Measurements from ENCODE around the gene KRTAP10-12.

Gene KRTAP10-12

DNA sequence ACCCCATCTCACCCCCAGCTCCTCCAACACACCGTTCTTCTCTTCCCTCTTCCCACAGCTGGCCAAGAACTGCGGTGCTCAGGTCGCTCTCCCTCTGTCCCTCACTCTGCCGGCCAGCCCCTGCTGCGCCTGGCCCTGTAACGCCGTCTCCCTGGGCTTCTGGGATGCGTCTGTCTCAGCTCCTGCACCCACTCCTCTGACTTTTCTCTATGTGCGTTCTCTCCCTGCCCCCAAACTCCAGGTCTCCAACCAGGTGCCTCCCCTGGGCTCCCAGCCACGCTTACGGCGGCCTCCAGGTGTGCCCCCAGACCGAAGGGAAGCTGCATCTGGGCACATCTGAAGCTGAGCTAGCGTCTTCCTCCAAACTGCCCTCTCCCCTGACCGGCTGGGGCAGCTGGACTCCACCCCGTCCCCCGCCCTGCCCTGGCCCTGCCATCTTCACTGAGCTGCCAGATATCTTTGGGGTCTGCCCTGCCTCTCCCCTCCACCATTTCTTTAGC is 2.6 kb downstream of the KRTAP10-12 start:
- no peak for DNase-seq

DNA sequence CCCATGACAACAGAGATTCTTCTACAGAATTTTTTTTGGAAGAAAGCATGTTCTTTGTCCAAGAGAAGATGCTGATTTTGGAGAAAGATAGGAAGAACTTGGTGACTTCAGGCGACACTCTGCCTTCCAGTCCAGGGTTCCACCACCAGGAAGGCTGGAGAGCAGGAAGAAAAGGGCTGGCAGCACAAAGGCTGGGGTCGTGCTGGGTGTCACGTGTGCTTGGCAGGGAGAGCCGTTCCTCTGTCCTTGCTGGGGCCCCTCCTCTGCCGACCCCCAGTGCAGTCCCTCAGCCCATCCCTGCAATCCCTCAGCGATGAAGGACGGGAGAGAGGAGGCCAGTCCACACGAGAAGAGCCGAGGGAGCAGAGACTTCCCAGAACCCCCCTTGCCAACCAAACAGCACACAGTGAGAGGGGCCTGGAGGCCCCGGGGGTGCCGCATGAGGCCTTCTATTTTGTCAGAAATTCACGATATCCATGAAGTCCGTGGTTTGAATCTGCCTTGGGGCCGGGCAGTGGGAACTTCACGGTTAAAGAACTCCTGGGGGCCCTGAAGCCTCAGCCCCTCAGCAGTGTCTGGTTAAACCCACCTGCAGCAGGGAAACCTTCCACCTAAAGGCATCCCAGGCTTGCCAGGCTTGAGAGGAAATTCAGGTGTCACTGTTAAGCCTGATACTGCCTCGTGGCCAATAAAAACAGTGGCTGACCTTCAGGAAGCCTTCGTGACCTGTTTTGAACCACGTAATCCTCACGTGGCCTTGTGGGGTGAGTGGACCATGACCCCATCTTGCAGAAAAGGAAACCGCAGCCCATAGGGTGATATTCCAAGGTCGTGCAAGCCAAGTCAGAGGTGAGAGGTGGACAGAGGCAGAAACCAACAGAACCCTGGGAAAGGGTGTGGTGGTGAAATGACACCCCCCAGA is 3.4 kb downstream of the KRTAP10-12 start:
- no peak for DNase-seq

GRCh38 chr21:44701023-44701400 is 4.0 kb downstream of the KRTAP10-12 start:
- DNase-seq = no peak

GRCh38 chr21:44701541-44701940 is 4.6 kb downstream of the KRTAP10-12 start:
- DNase-seq = no peak

DNA sequence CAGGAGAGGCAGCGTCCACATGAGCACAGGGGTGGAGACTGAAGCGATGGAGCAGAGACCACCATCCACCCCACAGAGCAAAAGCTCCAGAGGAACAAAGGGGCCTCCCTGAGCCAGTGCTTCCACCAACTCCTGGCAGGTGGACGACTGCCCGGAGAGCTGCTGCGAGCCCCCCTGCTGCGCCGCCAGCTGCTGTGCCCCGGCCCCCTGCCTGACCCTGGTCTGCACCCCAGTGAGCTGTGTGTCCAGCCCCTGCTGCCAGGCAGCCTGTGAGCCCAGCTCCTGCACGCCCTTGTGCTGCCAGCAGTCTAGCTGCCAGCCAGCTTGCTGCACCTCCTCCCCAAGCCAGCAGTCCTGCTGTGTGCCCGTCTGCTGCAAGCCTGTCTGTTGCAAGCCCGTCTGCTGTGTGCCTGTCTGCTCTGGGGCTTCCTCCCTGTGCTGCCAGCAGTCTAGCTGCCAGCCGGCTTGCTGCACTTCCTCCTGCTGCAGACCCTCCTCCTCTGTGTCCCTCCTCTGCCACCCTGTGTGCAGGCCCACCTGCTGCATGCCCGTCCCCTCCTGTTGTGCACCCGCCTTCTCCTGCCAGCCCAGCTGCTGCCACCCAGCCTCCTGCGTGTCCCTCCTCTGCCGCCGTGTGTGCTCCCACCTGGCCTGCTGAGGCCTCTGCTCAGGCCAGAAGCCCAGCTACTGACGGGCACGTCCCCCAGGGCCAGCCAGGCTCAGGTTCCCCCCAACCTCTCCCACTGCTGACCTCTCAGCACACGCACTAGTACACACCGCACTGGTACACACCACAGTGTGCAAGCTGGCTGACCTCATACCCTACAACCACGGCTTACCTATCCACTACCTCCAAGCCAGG is 5.4 kb downstream of the KRTAP10-12 start:
- DNase-seq = no peak

DNA sequence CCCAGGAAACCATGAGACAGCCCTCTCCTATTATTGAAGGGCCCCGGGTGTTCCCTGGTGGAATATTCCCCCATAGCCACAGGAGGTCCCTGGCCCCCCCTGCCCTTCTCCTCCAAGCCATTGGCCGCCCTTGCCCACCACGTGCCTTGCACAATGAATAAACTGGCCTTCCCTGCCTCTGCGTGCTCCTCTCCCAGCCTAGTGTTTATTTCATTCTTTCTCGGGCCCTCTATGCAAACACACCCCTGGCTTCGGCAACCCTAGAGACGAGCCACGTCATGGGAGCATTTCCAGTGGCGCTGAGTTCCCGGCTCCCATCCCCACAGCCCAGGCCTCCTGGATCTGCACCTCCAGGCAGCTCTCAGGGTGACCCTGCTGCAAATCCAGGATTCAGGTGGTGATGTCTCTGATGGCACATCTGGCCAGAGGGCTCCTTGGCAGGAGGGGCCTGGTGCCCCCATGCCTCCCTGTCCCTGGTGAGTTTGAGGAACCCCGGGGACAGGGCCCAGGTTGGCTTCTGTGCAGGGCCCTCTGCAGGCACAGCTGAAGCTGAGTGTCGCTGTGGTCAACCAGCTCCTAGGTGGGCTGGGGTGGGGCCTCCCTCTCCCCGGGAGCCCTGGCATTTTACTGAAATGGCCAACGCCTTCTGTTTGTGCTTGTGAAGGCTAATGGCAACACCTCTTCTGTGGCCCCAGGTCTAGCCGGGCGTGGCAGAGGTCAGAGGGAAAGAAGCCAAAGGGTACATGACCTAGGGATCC is 6.2 kb downstream of the KRTAP10-12 start:
- no peak for DNase-seq

- no peak for DNase-seq
Observed at GRCh38 chr21:44703731-44704635, 7.0 kb downstream of the KRTAP10-12 start.

DNA sequence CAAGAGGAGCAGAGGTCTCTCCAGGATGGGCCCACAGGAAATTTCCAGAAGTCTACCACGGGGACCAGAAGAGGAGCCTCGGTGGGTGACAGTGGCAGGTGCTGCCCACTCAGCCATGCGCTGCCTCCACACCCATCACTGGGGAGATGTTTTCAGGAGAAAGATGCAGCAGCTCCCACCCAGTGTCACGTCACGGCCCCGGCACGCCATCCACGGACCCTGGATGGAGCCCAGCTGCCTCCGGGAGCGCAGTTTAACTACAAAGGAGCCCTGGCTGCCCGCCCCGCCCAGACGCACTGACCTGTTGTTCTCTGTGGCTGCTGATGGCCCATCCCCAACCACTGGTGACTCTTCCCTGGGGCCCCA is 7.6 kb downstream of the KRTAP10-12 start:
- no peak for DNase-seq

DNA sequence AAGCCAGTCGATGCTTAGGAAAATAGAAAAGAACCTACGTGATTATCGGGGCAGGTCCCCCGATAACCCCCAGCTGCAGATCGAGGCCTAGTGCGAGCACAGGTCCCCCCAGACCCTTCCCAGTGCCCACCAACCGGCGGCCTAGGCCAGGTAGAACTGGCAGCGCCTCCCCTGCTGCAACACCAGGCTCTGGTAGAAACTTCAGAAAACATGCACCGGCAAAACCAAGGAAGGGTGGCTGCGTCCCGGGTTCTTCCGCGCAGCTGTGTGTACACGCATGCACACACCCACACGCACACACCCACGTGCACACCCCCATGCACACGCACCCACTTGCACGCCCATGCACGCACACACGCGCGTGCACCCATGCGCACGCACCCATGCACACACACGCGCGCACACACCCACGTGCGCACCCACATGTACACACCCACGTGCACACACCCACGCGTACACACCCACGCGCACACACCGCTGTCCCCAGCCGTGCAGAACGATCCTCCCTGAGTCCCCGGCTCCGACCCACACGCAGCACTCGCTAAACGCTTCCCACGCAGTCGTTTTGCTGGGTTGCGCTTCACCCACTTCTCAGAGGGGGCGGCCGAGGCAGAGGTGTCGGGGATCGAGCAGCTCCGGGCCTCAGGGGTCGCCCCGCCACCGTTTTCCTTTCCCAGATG is 9.2 kb downstream of the KRTAP10-12 start:
- DNase-seq = no peak

- no peak for DNase-seq
Observed at GRCh38 chr21:44706706-44707581, 10.0 kb downstream of the KRTAP10-12 start.

GRCh38 chr21:44708213-44708865 is 11.4 kb downstream of the KRTAP10-12 start:
- DNase-seq = no peak

DNA sequence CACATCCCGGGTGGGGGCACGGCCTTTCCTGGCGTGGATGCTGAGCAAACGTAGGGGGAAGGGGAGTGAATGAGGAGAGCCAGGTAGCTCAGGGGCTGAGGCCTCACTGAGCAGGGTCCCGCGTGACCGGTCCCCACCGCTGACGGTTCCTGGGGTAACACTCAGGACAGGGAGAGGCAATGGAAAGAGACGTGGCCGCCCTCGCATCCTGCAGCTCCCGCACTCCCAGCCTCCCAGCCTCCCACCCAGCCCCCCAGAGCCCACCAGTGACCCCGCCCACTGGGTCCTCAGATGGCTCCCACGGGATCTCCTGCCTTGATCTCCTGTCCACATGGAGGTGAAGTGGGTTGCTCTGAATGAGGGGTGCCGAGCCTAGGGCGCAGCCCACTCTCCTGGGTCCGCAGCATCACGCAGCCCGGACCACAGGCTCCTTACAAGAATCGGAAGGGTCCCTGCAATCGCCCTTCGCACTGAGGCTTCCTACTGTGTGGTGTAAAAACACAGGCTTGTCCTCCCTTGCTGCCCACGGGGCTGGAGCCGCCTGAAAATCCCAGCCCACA is 12.0 kb downstream of the KRTAP10-12 start:
- peak; percentile 41 for DNase-seq

DNA sequence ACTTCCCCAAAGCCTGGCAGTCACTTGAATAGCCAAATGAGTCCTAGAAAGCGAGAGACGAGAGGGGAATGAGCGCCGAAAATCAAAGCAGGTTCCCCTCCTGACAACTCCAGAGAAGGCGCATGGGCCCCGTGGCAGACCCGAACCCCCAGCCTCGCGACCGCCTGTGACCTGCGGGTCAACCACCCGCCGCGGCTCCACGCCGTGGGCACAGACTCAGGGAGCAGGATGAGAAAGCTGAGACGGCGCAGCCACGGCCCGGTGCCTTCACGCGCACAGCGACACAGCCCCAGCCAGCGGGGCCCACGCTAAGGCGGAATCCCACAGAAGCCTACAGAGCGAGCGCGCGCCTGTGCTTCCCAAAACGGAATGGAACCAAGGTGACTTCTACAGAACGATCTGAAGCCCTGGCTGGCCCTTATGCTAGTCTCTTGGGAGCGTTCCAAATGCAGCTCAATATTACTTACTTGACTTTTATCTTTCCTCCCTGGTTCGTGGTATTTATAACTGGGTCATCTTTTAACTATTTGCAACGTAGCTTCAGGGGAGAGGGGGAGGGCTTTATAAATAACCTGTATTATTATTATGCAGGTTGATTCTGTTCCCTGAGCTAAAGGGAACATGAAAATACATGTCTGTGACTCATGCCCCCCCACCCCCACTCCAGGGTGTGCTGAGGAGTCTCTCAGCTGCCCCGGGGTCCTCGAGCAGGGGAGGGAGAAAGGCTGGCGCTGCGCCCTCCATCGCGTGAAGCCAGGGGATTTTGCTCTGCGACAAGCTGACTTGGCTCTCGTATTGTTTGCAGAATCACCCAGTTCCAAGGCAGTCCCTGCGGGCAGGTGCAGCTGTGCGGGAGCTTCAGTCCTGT is 12.7 kb downstream of the KRTAP10-12 start:
- no peak for DNase-seq

DNA sequence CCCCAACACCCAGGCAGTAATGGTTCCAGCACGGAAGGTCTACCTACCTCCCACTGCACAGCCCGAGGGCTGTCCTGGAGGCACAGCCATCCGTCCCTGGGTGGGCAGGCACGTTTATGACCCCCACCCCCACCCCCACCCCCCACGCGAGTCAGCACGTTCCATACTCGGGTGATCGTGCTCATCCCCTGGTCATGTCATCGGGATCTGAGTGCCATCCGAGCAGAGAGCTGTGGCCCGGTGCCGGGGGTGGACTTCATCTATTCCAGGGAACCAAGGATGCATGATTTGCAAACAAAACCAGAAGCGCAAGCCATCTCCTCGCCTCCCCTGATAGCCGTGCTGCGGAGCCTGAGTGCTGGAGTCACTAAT is 13.3 kb downstream of the KRTAP10-12 start:
- DNase-seq = no peak

GRCh38 chr21:44710756-44711326 is 13.9 kb downstream of the KRTAP10-12 start:
- DNase-seq = no peak

- no peak for DNase-seq
Observed at GRCh38 chr21:44711327-44712202, 14.6 kb downstream of the KRTAP10-12 start, which contains the start of gene TSPEAR. TSPEAR (minus strand) TSS chr21:44711572; CDS start chr21:44711514, 58 bp downstream.
